ENCODE measurements around the gene SDHA.

DNA sequence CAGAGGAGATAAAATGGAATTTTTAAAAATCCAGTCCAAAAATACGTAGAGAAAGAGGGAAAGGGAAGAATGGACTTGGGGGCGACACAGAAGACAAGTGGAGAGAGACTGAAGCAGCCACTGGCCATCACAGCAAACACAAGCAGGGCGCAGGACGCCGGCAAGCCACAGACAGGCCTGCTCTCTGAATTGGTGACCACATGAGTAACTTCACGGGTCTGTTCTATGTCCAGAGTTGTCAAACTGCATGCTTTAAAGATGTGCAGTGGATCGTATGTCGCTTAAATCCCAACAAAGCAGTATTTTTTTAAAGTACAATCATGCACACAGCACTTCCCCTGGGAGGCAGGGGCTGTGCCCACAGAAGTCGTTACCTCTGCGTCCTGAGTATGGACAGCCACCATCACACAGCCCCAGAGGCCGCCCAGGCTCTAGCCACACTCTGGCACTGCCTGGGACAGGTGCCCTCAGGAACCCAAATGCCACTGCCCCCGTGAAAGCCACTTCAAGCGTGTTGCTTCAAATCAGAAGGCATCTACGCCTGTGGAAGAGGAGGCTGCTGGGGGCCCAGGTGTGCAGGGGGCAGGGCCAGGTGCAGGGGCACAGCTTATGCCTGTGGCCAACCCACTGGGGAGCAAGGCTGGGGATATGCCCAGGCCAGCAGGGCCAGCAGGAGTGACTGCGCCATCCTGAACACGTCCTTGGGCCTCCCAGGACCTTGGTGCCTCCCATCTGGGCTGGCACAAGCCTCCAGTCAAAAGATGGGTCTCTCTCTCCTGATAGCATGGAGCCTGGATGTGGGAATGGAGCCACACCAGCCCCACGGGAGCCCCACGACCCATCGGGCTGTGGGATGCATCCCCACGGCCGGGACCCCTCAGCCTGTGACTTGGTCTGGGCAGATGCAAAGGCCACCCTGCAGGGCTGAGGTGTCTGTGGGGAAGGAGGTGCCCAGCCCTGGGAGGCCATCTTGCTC lies 32.7 kb upstream of the SDHA start:
- TF ChIP-seq, protein P1, sequence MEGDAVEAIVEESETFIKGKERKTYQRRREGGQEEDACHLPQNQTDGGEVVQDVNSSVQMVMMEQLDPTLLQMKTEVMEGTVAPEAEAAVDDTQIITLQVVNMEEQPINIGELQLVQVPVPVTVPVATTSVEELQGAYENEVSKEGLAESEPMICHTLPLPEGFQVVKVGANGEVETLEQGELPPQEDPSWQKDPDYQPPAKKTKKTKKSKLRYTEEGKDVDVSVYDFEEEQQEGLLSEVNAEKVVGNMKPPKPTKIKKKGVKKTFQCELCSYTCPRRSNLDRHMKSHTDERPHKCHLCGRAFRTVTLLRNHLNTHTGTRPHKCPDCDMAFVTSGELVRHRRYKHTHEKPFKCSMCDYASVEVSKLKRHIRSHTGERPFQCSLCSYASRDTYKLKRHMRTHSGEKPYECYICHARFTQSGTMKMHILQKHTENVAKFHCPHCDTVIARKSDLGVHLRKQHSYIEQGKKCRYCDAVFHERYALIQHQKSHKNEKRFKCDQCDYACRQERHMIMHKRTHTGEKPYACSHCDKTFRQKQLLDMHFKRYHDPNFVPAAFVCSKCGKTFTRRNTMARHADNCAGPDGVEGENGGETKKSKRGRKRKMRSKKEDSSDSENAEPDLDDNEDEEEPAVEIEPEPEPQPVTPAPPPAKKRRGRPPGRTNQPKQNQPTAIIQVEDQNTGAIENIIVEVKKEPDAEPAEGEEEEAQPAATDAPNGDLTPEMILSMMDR (IDR thresholded peaks at IDR 0.05) = no peak
- TF ChIP-seq EZH2 (IDR thresholded peaks at IDR 0.05; ENCODE audit: borderline replicate concordance, insufficient read depth, low read depth, low read length, poor library complexity, severe bottlenecking) = no peak

All from B cell (primary cell).